Duodenal mucosa (tissue), 2 donors: ENCODE measurements around the gene MS4A12.
"Not testable (repeated sequence)": the region's sequence is repeated elsewhere in the genome, so short reads cannot be mapped to it uniquely, and the experiment has no call there.

ENCODE experiments used
- H3K27ac ChIP-seq: one replicate; pipeline ENCODE4 v1.7.0; 2013; ENCODE audit warnings: low read depth, low read length
- H3K27me3 ChIP-seq, 2 donors: one replicate each; pipeline ENCODE4 v1.7.0; 2013; ENCODE audit warnings: low read length in 2 of 2, control low read depth in 1 of 2; ENCODE audit not compliant: insufficient read depth in 2 of 2, control insufficient read depth in 1 of 2
- H3K36me3 ChIP-seq, 2 donors: one replicate each; pipeline ENCODE4 v1.7.0; 2013; ENCODE audit warnings: low read length in 2 of 2, control low read depth in 1 of 2; ENCODE audit not compliant: insufficient read depth in 2 of 2, control insufficient read depth in 1 of 2
- H3K4me1 ChIP-seq, 2 donors: one replicate each; pipeline ENCODE4 v1.7.0; 2013; ENCODE audit warnings: low read length in 2 of 2, control low read depth in 1 of 2; ENCODE audit not compliant: insufficient read depth in 2 of 2, control insufficient read depth in 1 of 2
- H3K4me3 ChIP-seq, 2 donors: one replicate each; pipeline ENCODE4 v1.7.0; 2013; ENCODE audit warnings: low read length in 2 of 2, low read depth in 1 of 2
- H3K9ac ChIP-seq, 2 donors: one replicate each; pipeline ENCODE4 v1.7.0; 2013; ENCODE audit warnings: low read length in 2 of 2, low read depth in 1 of 2
- H3K9me3 ChIP-seq, 2 donors: one replicate each; pipeline ENCODE4 v1.7.0; 2013; ENCODE audit warnings: low read length in 2 of 2, control low read depth in 1 of 2; ENCODE audit not compliant: control insufficient read depth in 1 of 2

MS4A12 gene

GRCh38 chr11:60511393-60511792 is 18.8 kb downstream of the MS4A12 start:
- peaks cover 3 to 5% of the 10 kb centered on the region in 2 donors for H3K27me3 ChIP-seq

GRCh38 chr11:60512651-60513225 is 20.2 kb downstream of the MS4A12 start:
- Histone ChIP-seq H3K9ac (no peak overlapping the region), H3K36me3 (no peaks in the 10 kb centered on the region), H3K27ac (no peak overlapping the region), H3K27me3 (peaks cover 3% of the 10 kb centered on the region in 2 donors), H3K4me1 (no peaks in the 10 kb centered on the region), H3K4me3 (no peak overlapping the region), H3K9me3 (no peaks in the 10 kb centered on the region)

More at GRCh38 chr11:60511393-60511792, 18.8 kb downstream of the MS4A12 start:
- H3K27ac ChIP-seq, result no peak overlapping the region
- H3K9me3 ChIP-seq, result no peaks in the 10 kb centered on the region
- H3K36me3 ChIP-seq, result no peaks in the 10 kb centered on the region
- no peak overlapping the region for H3K9ac ChIP-seq
- H3K4me1 ChIP-seq, result no peaks in the 10 kb centered on the region
- H3K4me3 ChIP-seq, result no peak overlapping the region

DNA sequence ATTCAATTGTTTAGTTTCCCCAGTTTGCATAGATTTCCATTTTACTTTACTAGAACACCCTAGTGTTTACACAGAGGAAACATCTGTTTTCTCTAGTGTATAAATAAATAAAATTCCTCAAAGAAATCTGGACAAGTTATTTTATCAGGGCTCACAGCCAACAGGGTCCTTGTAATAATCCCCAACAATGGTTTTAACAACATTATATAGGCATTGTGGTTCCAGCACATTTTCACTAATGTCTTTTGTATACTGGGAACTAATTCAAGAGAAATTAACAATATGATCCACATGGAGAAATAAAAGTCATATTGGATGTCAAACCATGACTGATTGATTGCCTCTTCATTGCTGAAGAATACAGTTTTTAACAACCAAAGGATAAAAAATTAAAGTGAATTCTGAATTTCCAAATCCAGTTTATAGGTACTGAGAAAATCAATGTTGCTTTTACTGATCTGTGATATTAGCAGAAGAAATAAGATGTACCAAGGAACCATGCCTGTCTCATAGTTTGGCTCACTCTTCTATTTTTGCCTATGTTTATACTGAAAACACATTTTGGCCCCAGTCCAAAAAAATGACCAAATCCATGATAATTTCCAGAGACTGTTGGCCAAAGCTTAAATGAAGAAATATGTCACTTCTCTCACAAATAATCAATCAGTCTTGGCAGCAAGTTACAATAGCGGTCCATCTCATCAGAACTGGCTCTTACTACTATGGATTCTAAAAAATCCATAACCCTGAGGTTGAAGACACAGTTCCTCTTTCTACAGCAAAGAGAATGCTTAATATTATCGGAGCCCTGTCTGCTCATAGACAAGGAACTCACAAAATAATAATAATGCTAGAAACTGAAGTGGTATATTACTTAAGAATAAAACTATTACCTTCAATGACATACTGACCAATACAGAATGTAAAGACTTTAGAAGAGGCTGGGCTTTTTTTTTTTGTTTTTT is 21.2 kb downstream of the MS4A12 start:
- no peak overlapping the region for H3K9ac ChIP-seq
- no peaks in the 10 kb centered on the region for H3K9me3 ChIP-seq
- H3K27me3 ChIP-seq, result peaks cover 0 to 3% of the 10 kb centered on the region in 2 donors
- no peaks in the 10 kb centered on the region for H3K4me1 ChIP-seq
- no peaks in the 10 kb centered on the region for H3K36me3 ChIP-seq
- no peak overlapping the region for H3K27ac ChIP-seq
- H3K4me3 ChIP-seq, result no peak overlapping the region

GRCh38 chr11:60515144-60515855 is 22.7 kb downstream of the MS4A12 start, which contains the start of gene MS4A13:
Gene MS4A13 (plus strand): TSS chr11:60515392. CDS start chr11:60518084, 2,692 bp downstream.
- Histone ChIP-seq H3K9me3 (no peaks in the 10 kb centered on the region), H3K27me3 (peaks cover 0 to 3% of the 10 kb centered on the region in 2 donors), H3K9ac (no peak within 1 kb of the TSS), H3K4me1 (no peaks in the 10 kb centered on the region), H3K4me3 (no peak within 1 kb of the TSS), H3K36me3 (no peaks in the 10 kb centered on the region), H3K27ac (no peak within 1 kb of the TSS)

DNA sequence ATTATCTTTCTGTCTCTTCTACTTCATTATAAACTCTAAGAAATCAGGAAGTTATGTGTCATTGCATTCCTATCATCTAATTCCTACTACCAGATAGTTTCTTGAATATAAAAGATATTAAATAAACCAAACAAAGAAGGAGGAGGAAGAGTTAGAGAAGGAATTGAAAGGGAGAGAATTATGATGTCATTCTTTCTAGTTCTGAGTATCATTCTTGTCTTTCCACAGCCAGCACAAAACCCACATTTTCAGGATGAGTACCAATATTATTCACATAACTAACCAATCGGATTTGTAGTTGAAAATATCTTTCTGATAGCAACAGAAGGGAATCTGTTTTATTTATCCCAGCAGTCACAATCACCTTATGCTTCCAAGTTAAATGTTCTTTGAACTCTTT is 35.9 kb downstream of the MS4A12 start:
- H3K36me3 ChIP-seq, result no peaks in the 10 kb centered on the region
- no peak overlapping the region for H3K9ac ChIP-seq
- H3K4me1 ChIP-seq, result no peaks in the 10 kb centered on the region
- no peaks in the 10 kb centered on the region for H3K9me3 ChIP-seq
- no peaks in the 10 kb centered on the region for H3K27me3 ChIP-seq
- no peak overlapping the region for H3K4me3 ChIP-seq
- no peak overlapping the region for H3K27ac ChIP-seq

GRCh38 chr11:60528934-60529333 is 36.4 kb downstream of the MS4A12 start:
- no peak overlapping the region for H3K27ac ChIP-seq
- H3K36me3 ChIP-seq, result no peaks in the 10 kb centered on the region
- H3K4me3 ChIP-seq, result no peak overlapping the region
- no peaks in the 10 kb centered on the region for H3K4me1 ChIP-seq
- no peaks in the 10 kb centered on the region for H3K9me3 ChIP-seq
- H3K27me3 ChIP-seq, result no peaks in the 10 kb centered on the region
- H3K9ac ChIP-seq, result no peak overlapping the region

DNA sequence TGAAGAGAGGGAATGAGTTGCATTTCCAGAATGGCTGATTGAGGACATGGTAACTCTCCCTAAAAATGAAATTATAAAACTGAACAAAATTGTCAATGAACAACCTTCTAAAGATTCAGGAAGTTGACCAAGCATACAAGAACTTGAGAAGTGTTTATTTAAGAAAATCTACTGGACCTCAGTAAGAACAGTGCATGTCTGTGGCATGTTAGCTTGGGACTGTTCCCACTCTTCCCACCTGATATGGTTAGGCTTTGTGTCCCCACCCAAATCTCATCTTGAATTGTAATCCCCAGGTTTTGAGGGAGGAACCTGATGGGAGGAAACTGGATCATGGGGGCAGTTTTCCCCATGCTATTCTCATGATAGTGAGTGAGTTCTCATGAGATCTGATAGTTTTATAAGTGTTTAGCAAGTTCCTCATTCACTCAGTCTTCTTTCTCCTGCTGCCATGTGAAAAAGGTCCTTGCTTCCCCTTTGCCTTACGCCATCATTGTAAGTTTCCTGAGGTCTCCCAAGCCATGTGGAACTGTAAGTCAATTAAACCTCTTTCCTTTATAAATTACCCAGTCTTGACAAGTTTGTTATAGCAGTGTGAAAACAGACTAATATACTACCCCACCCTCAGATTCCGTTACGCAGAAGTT is 38.0 kb downstream of the MS4A12 start:
- no peak overlapping the region for H3K27ac ChIP-seq
- H3K27me3 ChIP-seq, result no peaks in the 10 kb centered on the region
- no peaks in the 10 kb centered on the region for H3K9me3 ChIP-seq
- no peak overlapping the region for H3K9ac ChIP-seq
- no peak overlapping the region for H3K4me3 ChIP-seq
- no peaks in the 10 kb centered on the region for H3K4me1 ChIP-seq
- no peaks in the 10 kb centered on the region for H3K36me3 ChIP-seq

GRCh38 chr11:60532383-60532782 is 39.8 kb downstream of the MS4A12 start:
- not testable (repeated sequence) for H3K9ac ChIP-seq, H3K9me3 ChIP-seq, H3K4me1 ChIP-seq, H3K27ac ChIP-seq, H3K4me3 ChIP-seq, H3K36me3 ChIP-seq, H3K27me3 ChIP-seq

DNA sequence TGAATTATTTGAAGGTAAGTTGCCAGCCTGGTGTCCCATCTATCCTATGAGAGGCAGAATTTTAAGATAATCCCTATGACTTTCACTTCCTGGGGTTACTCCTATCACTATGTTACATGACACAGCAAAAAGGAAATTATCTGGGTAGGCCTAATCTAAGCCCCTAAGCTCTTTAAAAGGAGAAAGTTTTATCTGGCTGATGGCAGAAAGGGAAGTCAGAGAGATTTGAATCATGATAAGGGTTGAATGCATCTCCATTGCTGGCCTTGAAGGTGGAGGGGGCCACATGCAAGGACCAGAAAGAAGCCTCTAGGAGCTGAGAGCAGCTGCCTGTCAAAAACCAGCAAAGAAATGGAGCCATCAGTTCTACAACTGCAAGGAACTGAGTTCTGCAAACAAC is 46.0 kb downstream of the MS4A12 start:
- not testable (repeated sequence) for H3K4me3 ChIP-seq, H3K36me3 ChIP-seq, H3K9ac ChIP-seq, H3K27me3 ChIP-seq, H3K9me3 ChIP-seq, H3K4me1 ChIP-seq, H3K27ac ChIP-seq
